GM23338 (cell line): ENCODE results near the gene PYGO2. TPM values are rescaled to one million over a fixed set of nuclear protein-coding genes. Genes with fewer than 3 reads are reported as not detected.
"Not testable (repeated sequence)": the region's sequence is repeated elsewhere in the genome, so short reads cannot be mapped to it uniquely, and the experiment has no call there.

Source experiments
- ATAC-seq: fragments of 200-7000 bp; cut with Tn5 transposase; 3 replicates; pipeline ENCODE4 v1.9.1; 2020
- DNase-seq: peaks from one replicate; pipeline ENCODE4 v3.0.0-alpha.2; 2015; ENCODE audit warnings: low spot score
- H2AFZ ChIP-seq: fragments of 200-600 bp; sonication (generic); 2 replicates; pipeline ENCODE4 v1.8.0; 2016; ENCODE audit warnings: antibody characterized with exemption, mild to moderate bottlenecking, moderate library complexity
- H3F3A ChIP-seq: fragments of 200-600 bp; sonication (generic); replicated peaks from 2 replicates; pipeline ENCODE4 v1.8.0; 2017; ENCODE audit warnings: antibody characterized with exemption, mixed run types, low read depth
- H3K27ac ChIP-seq: fragments of 200-600 bp; sonication (generic); 2 replicates; pipeline ENCODE4 v1.6.1; 2016; ENCODE audit warnings: low read depth
- H3K27me3 ChIP-seq: fragments of 200-600 bp; sonication (generic); 2 replicates; pipeline ENCODE4 v1.8.0; 2016; ENCODE audit warnings: mild to moderate bottlenecking, mixed run types, moderate library complexity; ENCODE audit not compliant: insufficient read depth
- H3K36me3 ChIP-seq: fragments of 200-600 bp; sonication (generic); 2 replicates; pipeline ENCODE4 v1.8.0; 2016; ENCODE audit warnings: mild to moderate bottlenecking; ENCODE audit not compliant: insufficient read depth
- H3K4me1 ChIP-seq: fragments of 200-600 bp; sonication (generic); 2 replicates; pipeline ENCODE4 v1.8.0; 2016; ENCODE audit warnings: mild to moderate bottlenecking, moderate library complexity; ENCODE audit not compliant: insufficient read depth
- H3K4me2 ChIP-seq: fragments of 200-600 bp; sonication (generic); 2 replicates; pipeline ENCODE4 v1.7.1; 2017; ENCODE audit warnings: mixed run types
- H3K4me3 ChIP-seq: fragments of 200-600 bp; sonication (generic); 2 replicates; pipeline ENCODE4 v1.6.1; 2016; ENCODE audit warnings: mixed run types
- H3K79me2 ChIP-seq: fragments of 200-600 bp; sonication (generic); replicated peaks from 2 replicates; pipeline ENCODE4 v1.8.0; 2017; ENCODE audit warnings: mild to moderate bottlenecking; ENCODE audit not compliant: insufficient read depth
- H3K9me2 ChIP-seq: fragments of 200-600 bp; sonication (generic); 2 replicates; pipeline ENCODE4 v1.8.0; 2017; ENCODE audit not compliant: insufficient read depth
- H4K20me1 ChIP-seq: fragments of 200-600 bp; sonication (generic); replicated peaks from 2 replicates; pipeline ENCODE4 v1.8.0; 2017; ENCODE audit warnings: mild to moderate bottlenecking; ENCODE audit not compliant: insufficient read depth
- H3K27ac Mint-ChIP-seq: 2 replicates; pipeline ENCODE4 v1.8.0; 2020; ENCODE audit warnings: inconsistent platforms, mild to moderate bottlenecking, moderate library complexity, mixed read lengths
- H3K27me3 Mint-ChIP-seq: 3 replicates; pipeline ENCODE4 v1.8.0; 2022; ENCODE audit warnings: low read depth, mild to moderate bottlenecking, moderate library complexity, mixed read lengths, inconsistent platforms; ENCODE audit not compliant: insufficient read depth, poor library complexity
- H3K36me3 Mint-ChIP-seq: 3 replicates; pipeline ENCODE4 v1.8.0; 2021; ENCODE audit warnings: low read depth, mild to moderate bottlenecking, inconsistent platforms, moderate library complexity, mixed read lengths
- H3K4me1 Mint-ChIP-seq: 3 replicates; pipeline ENCODE4 v1.8.0; 2020; ENCODE audit warnings: mild to moderate bottlenecking, inconsistent platforms, mixed read lengths
- H3K4me3 Mint-ChIP-seq: 3 replicates; pipeline ENCODE4 v1.8.0; 2021; ENCODE audit warnings: moderate library complexity, mild to moderate bottlenecking, inconsistent platforms, mixed read lengths
- H3K9me3 Mint-ChIP-seq: 3 replicates; pipeline ENCODE4 v1.8.0; 2020; ENCODE audit warnings: moderate library complexity, mild to moderate bottlenecking, inconsistent platforms, mixed read lengths
- CTCF ChIP-seq, 2 experiments: fragments of 200-600 bp in 1 of 2; sonication (generic) in 1 of 2; conservative IDR thresholded peaks; 2 replicates each; pipeline versions ENCODE4 v1.5.1 to v1.6.1; 2016 to 2017; ENCODE audit warnings: antibody characterized with exemption in 2 of 2, low read depth in 2 of 2, mild to moderate bottlenecking in 2 of 2, moderate library complexity in 1 of 2
- ETS1 ChIP-seq: IDR thresholded peaks from 2 replicates; pipeline ENCODE4 v1.6.1; 2016; ENCODE audit warnings: antibody characterized with exemption
- REST ChIP-seq: IDR thresholded peaks from one replicate; pipeline ENCODE4 v1.6.1; 2018; ENCODE audit warnings: antibody characterized with exemption; ENCODE audit not compliant: unreplicated experiment
- ZNF114 ChIP-seq: fragments of 250-450 bp; sonication (Bioruptor Pico); IDR thresholded peaks from 2 replicates; pipeline ENCODE4 v1.5.0; 2020; ENCODE audit warnings: mild to moderate bottlenecking, moderate library complexity
- ZNF462 ChIP-seq: fragments of 250-450 bp; sonication (Bioruptor Pico); IDR thresholded peaks from 2 replicates; pipeline ENCODE4 v1.5.0; 2020; ENCODE audit warnings: mild to moderate bottlenecking, moderate library complexity
- polyA plus RNA-seq: library from polyadenylated mRNA; unstranded; fragments of >200 nt; fragmentation: Nextera tagmentation; extraction: Ambion mirVana; gene quantifications from 2 replicates; pipeline ENCODE4 v1.2.1, GENCODE V29; 2016
- total RNA-seq: library from RNA; depleted of rRNA; stranded (reverse); fragments of >200 nt; shearing (Covaris generic); gene quantifications from 2 replicates; pipeline ENCODE4 v1.2.3, GENCODE V29; 2014

The PYGO2 gene
- total and polyA plus RNA-seq, 2 experiments from 2014 or later: 11.0 to 29.0 TPM

DNA sequence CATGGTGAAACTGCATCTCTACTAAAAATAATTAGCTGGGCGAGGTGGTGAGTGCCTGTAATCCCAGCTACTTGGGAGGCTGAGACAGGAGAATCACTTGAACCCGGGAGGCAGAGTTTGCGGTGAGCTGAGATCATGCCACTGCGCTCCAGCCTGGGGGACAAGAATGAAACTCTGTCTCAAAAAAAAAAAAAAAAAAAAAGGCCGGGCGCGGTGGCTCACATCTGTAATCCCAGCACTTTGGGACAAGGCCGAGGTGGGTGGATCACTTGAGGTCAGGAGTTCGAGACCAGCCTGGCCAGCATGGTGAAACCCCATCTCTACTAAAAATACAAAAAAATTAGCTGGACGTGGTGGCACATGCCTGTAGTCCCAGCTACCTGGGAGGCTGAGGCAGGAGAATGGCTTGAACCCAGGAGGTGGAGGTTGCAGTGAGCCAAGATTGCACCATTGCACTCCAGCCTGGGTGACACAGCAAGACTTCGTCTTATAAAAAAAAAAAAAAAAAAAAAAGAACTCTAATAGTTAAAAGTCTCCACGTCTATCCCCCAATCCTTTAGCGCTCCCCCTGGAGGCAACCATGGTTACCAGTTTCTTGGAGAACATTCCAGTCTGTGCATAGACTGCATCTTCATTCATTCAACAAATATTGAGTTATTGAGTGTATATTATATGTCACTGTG, 33.9 kb upstream of the PYGO2 start:
- H3K9me3 Mint-ChIP-seq, H3K4me3 Mint-ChIP-seq, H3K4me3 ChIP-seq, H3K4me2 ChIP-seq, H3K4me1 ChIP-seq, H3K79me2 ChIP-seq, H2AFZ ChIP-seq, H3K27ac Mint-ChIP-seq, H3K36me3 ChIP-seq, H3K9me2 ChIP-seq, H4K20me1 ChIP-seq, H3K27me3 ChIP-seq, ATAC-seq, H3K27ac ChIP-seq: not testable (repeated sequence)
- peaks cover 22% of the 10 kb centered on the region; the same call in 1 of the 2 replicates for H3F3A ChIP-seq
- H3K27me3 Mint-ChIP-seq: peaks cover 19% of the 10 kb centered on the region
- peak; percentile 68 to 73 for TF ChIP-seq CTCF (conservative IDR thresholded peaks at IDR 0.05; ENCODE audit: low read depth in 2 of 2)
- peaks cover 10% of the 10 kb centered on the region; the same call in 2 of the 3 replicates for H3K36me3 Mint-ChIP-seq
- peak; percentile 84 for DNase-seq
- H3K4me1 Mint-ChIP-seq: peaks cover 30% of the 10 kb centered on the region

- H3K4me3 Mint-ChIP-seq: no peak overlapping the region; the same call in 2 of the 3 replicates
- peaks cover 5% of the 10 kb centered on the region; the same call in 1 of the 2 replicates for H3K4me1 ChIP-seq
- no peak overlapping the region for H3K4me3 ChIP-seq
- H3K9me3 Mint-ChIP-seq: no peaks in the 10 kb centered on the region
- no peak for ATAC-seq
- no peak overlapping the region for H3K27ac ChIP-seq
- peak overlapping the region; percentile 71; the same call in 1 of the 2 replicates for H3K27ac Mint-ChIP-seq
- H3K79me2 ChIP-seq: no peaks in the 10 kb centered on the region
- H3K4me2 ChIP-seq: no peak overlapping the region
- peaks cover 16% of the 10 kb centered on the region for H3K27me3 Mint-ChIP-seq
- TF ChIP-seq ZNF114 (no peak), ZNF462 (CRISPR knock-in tag) (no peak), REST (no peak), ETS1 (no peak)
- H3K4me1 Mint-ChIP-seq: peaks cover 30% of the 10 kb centered on the region
- no peak for DNase-seq
- no peaks in the 10 kb centered on the region for H3K27me3 ChIP-seq
- no peaks in the 10 kb centered on the region; the same call in 1 of the 2 replicates for H4K20me1 ChIP-seq
- no peak overlapping the region for H2AFZ ChIP-seq
- 0 out of 2 replicates have a peak, but pooled peaks cover 5% of the 10 kb centered on the region for H3K36me3 ChIP-seq
- no peaks in the 10 kb centered on the region for H3K9me2 ChIP-seq
- H3F3A ChIP-seq: peaks cover 15% of the 10 kb centered on the region; the same call in 1 of the 2 replicates
- H3K36me3 Mint-ChIP-seq: peaks cover 14% of the 10 kb centered on the region
Observed at GRCh38 chr1:154994591-154994990, 33.0 kb upstream of the PYGO2 start.
